Ramos (cell line): Measurements from ENCODE around the gene CERKL.

ENCODE experiments used
- in situ Hi-C: fragments of 300-500 bp; cut with MboI; formaldehyde crosslinking; loops from one replicate; pipeline ENCODE4 v1.14.3; 2022; ENCODE audit warnings: low sequenced_read_pairs; ENCODE audit not compliant: unreplicated experiment

The CERKL gene

GRCh38 chr2:181679544-181679979 lies 22.7 kb upstream of the CERKL start:
- in situ Hi-C loops = no loop called here

DNA sequence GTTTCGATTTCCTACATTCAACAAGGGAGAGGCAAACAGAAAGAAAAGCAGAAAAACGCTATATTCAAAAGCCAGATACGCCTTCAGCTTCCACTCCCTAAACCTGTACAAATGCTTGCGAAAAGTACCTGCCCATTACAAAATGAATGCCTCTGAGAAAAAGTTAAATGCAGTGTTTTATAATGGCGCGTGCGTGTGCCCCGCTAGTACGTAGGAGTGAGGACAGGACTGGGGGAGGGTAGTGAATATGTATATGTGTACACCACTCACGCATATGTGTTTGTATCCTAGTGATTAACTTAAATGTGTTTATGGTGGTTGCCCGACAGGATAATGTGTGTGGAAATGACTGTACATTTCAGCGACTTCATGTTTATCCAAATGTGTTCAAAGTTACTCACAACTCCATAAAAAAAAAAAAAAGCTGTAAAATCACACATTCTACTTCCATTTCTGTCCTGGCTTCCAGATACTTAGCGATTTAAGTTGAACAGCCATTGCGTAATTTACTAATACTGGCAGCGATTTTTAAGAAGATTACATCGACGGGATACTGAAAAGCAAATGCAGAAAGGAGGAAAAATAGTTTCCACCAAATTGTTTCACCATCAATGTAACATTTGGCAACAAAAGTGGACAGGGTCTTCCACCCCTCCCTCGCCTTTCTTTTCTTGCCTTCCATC lies 22.1 kb upstream of the CERKL start:
- in situ Hi-C loops = no loop called here

DNA sequence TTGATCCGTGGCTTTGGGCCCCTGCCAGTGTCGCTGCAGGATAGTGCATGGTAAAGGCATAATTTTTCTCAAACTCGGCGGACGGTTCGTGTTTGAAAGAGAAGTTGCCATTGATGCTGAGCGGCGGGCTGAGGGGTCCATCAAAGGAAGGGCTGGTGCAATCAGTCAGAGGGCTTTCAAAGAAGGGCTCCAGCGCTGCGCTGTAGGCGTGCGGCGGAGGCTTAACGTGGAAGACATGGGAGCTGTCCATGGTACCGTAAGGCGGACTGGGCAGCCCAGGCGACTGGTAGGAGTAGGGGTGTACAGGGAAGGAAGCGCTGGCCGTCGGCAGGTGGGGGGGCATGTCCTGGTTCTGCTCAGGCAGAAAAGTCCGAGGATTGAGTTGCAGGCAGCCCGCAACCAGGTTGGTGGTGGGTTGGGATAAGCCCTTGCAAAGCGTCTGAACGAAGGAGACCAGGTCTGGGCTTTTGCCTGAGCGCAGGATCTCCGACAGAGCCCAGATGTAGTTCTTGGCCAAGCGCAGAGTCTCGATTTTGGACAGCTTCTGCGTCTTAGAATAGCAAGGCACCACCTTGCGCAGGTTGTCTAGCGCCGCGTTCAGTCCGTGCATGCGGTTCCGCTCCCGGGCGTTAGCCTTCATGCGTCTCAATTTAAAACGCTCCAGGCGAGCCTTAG lies 21.1 kb upstream of the CERKL start:
- in situ Hi-C loops = no loop called here

DNA sequence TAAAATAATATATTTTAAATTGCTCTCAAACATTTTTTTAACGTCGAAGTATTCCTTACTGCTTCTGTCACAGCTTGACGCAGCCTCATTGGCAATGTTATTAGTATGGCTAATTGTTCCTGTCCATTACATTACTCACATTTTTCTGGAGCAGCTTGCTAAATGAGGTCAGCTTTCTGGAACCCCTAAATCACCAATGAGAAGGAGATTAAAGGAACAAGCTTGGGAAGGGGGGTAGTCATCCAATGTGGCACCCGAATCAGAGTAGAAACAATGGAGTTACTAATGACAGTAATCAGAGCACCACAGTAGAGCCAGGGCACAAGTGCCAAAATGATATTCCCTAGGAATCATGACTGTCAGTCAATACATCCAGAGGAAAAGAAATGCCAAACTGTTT lies 18.3 kb upstream of the CERKL start:
- in situ Hi-C loops = no loop called here

DNA sequence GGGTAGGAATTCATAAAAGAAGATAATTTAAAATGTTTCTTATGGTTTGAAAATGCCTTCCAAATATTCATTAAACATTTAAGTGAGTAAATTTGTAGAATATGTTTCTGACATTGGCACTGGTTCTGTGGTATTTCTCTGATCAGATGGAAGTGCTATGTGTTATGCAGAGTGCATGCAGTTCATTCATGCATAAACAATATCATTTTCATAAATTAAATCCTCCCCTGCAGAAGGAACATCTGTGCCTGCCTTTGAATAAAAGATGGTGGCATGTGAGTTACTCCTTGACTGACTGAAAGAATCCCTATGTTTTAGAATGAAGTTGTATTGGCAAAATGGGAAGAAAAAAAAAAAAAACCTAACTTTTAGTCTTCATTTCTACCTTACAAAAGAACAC lies 17.6 kb upstream of the CERKL start:
- in situ Hi-C loops = no loop called here

DNA sequence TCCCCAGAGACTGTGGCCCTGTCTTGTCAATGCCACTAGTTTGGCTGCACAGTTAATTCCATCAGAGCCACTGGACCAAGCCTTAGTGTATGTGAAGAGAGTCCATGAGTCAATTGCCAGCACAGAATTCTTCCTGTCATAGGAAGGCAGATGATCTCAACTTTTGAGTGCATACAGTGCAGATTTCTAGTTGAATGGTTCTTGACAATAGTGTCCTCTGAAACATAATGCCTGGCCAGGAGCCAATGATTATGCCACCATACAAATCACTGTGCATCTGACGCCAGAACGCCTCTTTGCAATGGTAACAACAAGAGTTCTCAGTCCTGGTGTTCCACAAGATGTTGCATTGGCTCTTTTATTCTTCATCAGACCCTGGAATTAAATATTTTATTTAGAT lies 16.3 kb upstream of the CERKL start:
- in situ Hi-C loops = no loop called here

DNA sequence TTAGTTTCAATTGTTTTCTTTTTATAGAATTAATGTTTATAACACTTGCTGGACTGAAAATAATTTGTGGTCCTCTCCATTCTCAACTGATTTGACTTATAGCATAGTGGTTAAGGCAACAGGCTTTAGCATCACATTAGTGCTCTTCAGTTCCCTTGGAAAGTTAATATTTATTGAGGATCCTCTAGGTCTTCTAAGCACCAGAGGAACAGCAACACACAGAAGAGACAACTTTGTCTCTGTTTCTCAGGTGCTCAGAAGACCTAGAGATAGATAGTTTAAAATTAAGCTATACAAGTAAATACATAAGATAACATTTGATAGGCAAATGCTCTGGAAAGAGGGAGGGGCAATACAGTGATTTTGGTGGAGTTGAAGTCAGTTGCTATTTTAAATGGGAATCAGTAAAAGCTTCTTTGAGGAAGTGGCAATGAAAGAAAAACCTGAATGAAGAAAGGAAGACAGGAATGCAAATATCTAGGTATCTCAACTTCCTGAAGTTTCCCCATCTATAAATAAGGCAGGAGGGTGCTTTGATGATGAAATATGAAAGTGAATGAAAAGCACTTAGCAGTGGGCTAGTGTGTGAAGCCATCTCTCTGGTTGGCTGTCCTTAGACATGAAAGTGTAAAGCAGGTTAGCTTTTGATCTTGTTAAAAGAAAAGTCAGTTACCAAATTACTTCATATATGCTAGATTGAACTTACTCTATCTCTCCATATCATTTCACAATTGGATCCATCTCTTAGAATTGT lies 15.5 kb upstream of the CERKL start:
- in situ Hi-C loops = no loop called here

- in situ Hi-C loops = no loop called here
Measured at GRCh38 chr2:181670632-181671031, 13.7 kb upstream of the CERKL start.

- in situ Hi-C loops = no loop called here
Measured at GRCh38 chr2:181667234-181667633, 10.3 kb upstream of the CERKL start.

DNA sequence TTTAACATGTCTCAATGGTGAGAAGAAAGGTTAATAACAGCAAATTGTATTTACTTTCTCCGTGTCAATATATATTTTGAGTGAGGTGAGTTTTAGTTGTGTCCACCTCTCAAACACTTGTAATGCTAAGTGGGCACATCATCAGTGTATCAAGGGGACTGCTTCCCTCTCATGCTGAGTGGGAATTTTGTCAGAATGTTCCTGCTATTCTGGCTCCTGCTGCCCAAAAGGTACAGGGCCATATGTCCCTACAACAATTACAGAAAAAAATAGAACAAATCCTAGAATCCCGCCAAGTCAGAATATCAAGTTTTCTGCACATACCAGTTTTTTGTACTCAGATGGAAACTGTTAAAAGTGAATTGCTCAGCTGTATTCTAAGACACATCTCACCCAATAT lies 5.4 kb upstream of the CERKL start:
- in situ Hi-C loops = no loop called here

DNA sequence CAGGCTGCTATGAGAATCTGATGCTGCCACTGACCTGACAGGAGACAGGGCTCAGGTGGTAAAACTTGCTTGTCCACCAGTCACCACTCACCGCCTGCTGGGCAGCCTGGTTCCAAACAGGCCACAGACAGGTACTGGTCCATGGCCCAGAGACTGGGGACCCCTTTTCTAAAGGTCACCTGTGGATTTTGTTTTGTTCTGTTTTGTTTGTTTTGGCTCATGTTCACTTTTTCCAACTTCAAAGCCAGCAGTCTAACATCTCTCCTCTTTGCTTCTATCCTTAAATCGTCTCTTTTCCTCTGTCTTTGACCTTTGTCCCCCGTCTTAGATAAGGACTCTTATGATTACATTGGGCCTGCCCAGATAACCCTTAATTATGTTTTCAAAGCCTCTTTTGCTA lies 3.3 kb upstream of the CERKL start:
- in situ Hi-C loops = no loop called here

- in situ Hi-C loops = no loop called here
Measured at GRCh38 chr2:181658444-181658843, 1.5 kb upstream of the CERKL start.

DNA sequence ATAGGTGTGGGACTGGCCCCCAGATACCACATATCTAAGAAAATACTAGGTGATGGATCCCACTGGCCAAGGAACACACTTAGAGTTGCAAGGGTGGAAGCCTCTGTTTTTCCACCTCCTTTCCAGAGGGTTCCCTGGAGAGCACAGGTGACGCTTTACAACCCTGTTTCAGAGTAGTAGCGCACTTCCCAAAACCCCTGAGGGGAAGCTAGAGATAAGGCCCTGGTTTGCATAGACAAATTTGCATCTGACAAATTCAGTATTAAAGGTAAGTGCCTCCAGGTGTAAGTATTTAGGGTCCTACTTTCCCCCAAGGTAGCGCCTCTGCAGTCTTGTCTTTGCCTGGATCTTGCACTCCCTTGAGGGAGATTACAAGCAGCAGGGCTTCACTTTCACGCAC lies 474 bp upstream of the CERKL start:
- in situ Hi-C loops = no loop called here

DNA sequence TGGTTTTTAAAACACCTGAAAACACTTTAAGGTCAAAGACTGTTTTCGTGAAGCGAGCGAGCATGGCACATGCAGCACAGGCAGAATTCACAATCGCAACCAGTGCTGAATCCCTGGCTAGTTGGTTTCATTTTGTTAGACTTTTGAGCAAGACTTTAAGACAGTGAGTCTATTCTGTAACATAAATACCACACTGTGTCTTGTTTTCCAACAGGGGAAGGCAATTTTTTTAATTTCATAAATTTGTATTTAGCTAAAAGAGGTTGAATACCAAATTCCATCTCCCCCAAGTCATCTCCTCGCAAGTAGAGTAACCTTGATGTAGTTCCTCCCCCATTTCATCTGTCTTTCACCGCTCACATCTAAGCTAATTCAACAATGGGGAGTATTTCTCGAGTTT lies 1.4 kb downstream of the CERKL start:
- in situ Hi-C loops = no loop called here

DNA sequence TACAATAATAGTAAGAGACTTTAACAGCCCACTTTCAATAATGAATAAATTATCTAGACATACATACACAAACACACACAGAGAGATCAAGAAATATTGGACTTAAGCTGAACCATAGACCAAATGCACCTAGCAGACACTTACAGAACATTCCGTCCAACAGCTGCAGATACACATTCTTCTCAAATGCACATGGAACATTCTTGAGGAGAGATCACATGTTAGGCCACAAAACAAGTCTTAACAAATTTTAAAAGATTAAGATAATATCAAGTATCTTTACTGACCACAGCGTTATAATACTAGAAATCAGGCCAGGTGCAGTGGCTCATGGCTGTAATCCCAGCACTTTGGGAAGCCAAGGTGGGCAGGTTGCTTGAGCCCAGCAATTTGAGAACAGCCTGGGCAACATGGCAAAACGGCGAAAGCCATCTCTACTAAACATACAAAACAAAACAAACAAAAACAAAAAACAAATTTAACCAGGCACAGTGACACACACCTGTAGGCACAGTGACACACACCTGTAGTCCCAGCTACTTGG lies 7.4 kb downstream of the CERKL start:
- in situ Hi-C loops = no loop called here

DNA sequence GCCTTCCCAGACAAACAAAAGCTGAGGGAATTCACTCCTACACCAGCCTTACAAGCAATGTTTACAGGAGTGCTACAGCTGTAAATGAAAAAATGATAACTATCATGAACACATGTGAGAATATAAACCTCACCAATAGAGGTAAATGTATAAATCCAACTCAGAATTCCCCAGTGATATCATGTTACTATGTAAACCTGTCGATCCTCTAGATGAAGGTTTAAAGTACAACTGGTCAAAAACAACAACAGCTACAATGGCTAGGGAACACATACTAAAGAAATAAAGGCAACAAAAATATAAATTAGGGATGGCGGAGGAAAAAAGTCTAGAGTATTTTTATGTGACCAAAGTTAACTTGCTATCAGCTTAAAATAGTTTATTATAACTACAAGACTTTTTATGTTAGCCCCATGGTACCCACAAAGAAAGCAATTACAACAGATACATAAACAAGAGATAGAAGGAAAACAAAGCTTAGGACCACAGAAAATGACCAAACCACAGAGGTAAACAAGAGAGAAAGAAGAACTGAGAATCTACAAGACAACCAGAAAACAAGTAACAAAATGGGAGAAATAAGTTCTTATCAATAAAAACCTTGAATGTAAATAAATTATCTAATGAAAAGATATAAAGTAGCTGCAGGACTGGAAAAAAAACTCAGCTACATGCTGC lies 8.3 kb downstream of the CERKL start:
- in situ Hi-C loops = no loop called here

DNA sequence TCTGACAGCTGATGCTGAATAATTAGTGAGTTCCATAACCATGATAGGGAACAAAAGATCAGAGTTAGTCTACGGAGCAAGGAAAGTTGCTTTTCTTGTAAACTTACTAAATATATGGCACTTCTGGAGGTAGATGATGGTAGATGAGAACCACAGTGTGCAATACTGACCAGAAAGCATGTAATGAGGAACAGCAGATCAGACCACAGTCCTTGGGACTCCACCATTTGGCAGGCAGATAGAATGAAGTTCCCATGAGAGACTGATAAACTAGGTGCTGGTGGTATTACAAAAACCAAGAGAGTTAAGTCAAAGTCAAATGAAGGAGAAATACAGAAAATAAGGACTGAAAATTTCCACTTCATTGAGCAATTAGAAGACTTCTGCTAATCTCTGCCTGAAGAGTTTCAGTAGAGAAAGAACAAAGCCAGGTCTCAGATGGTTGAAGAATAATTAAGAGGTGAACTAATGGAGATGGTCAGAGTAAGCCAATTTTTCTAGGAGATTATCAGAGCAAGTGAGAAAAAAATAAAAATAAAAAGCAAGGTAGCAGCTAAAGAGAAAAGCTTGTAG lies 10.4 kb downstream of the CERKL start:
- in situ Hi-C loops = no loop called here

GRCh38 chr2:181643151-181643550 lies 13.8 kb downstream of the CERKL start:
- in situ Hi-C loops = no loop called here

- in situ Hi-C loops = no loop called here
Measured at GRCh38 chr2:181642086-181642485, 14.8 kb downstream of the CERKL start.

- in situ Hi-C loops = no loop called here
Measured at GRCh38 chr2:181639686-181640085, 17.2 kb downstream of the CERKL start.
